HG03097 (cell line): ENCODE results near the gene COX7A2.

Source experiments
- ATAC-seq: cut with Tn5 transposase; IDR thresholded peaks from one replicate; pipeline ENCODE4 v1.9.1; 2021; ENCODE audit not compliant: unreplicated experiment, low FRiP score

The COX7A2 gene

DNA sequence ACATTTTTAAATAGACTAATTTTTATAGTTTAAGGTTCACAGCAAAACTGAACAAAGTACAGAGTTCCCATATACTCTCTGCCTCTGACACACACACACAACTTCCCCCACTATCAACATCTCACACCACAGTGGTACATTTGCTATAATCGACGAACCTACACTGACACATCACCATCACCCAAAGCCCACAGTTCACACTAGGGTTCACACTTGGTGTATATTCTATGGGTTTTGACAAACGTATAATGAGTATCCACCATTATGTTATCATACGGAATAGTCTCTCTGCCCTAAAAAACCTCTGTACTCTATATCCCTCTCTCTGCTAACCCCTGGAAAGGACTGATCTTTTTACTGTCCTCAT is 25.4 kb upstream of the COX7A2 start:
- no peak for ATAC-seq

GRCh38 chr6:75268121-75268987 is 24.8 kb upstream of the COX7A2 start:
- ATAC-seq = no peak

DNA sequence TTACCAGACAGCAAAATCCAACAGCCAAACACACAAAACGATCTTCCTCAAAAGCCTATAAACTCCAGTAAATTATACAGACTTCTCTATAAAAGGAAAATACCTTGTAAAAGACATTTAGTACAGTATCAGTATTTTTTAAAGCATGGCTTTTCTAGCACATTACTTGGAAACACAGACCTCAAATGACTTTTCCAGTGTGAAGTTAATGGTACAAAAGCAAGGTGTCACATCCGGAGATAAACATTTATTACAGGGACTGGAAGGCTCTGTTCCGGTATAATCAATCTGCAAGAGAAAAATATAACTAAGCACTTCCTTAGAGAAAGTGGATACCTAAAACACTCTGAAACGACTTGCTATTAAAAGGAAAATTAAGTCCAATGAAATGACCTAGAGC is 23.9 kb upstream of the COX7A2 start:
- ATAC-seq = no peak

GRCh38 chr6:75266716-75267291 is 23.2 kb upstream of the COX7A2 start:
- peak; percentile 62 for ATAC-seq

DNA sequence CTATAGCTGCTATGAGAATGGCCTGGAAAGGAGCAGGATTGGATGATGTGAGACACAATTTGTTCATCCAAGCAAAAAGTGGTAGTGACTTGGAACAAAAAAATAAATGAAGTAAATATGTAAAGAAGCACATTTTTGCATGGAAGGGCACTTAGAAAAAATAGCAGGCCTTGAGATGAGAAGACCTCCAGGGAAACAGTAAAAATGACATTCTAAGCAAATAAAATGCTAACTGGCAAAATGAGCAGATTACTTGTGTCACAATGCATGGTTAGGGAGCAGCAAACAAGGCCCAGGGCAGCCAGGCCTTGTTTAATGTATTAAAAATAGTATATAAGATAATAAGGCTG is 19.8 kb upstream of the COX7A2 start:
- ATAC-seq = no peak

- no peak for ATAC-seq
These were observed 19.3 kb upstream of the COX7A2 start for GRCh38 chr6:75262716-75263400.

DNA sequence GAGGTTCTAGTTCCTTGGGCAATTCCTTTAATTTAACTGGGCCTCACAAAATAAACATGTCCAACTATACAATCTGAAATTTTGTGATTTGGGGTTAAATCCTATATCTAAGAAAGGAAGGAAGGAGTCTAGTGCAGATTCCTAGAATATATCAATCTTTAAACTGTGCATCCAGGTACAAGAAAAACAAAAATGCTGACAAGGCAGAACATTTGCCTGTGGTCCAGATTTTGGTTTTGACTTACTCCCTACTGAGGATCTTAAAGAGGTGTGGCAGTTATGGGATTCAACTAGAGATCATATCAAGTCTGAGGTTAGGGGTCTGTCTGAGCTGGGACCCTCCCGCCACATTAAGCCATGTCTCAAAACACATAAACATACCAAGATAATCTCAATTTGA is 17.7 kb upstream of the COX7A2 start:
- no peak for ATAC-seq

DNA sequence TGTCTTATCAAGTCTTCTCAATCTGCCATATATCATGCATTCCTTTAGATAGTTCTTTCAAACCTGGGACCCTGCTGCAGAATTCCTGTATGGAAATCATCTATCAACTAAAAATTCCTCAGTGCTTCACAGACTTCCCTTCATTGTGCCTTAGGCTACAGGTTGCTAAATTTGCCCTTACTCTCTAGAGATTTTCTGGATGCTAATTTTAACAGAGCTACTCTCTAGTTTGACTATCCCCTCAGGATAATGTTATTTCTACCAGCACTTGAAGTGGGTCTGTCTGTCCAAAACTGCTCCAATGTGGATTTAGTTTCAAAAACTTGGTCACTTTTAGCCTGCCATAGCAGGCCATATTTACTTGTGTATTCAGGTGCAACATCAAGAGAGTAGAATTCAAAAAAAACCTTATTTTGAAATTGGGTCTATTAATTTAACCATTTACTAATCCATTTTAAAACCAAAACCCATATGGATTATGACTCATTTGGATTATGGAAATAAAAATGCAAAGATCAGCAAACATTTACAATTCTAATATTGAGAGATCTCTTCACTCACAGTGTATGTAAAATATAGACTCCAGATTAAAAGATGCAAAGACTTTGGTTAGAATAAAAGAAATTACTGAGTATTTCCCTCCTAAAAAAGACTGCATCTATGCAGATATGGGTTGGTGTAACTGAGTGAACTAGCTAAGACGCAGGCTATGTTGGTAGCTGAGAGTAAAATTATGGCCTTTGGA is 13.9 kb upstream of the COX7A2 start:
- no peak for ATAC-seq

- ATAC-seq = no peak
These were observed 7.0 kb upstream of the COX7A2 start for GRCh38 chr6:75250552-75250951.

DNA sequence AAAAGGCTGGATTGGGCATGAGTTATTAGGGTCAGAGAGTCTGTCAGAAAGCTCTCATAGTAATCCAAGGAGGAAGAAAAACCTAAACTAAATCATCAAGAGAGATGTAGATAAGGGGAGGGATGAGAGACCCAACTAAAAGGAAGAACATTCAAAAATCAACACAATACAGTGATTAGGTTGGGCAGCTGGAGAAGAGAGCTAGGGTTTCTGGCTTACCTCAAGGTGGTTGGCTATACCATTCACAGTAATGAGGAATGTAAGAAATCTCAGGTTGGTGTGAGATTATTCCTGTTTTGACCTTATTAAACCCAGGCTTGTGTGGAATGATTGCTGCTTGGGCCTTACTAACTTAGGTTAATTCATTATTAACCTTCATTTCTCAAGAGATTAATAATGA is 6.2 kb upstream of the COX7A2 start:
- no peak for ATAC-seq

- ATAC-seq = no peak
These were observed 2.8 kb upstream of the COX7A2 start for GRCh38 chr6:75246386-75246785.

- ATAC-seq = no peak
These were observed 523 bp upstream of the COX7A2 start for GRCh38 chr6:75244063-75244584.

- no peak for ATAC-seq
These were observed 7.0 kb downstream of the COX7A2 start for GRCh38 chr6:75236630-75237029.

- no peak for ATAC-seq
These were observed 8.3 kb downstream of the COX7A2 start for GRCh38 chr6:75235271-75235670.

- no peak for ATAC-seq
These were observed 9.3 kb downstream of the COX7A2 start for GRCh38 chr6:75234126-75234865.

DNA sequence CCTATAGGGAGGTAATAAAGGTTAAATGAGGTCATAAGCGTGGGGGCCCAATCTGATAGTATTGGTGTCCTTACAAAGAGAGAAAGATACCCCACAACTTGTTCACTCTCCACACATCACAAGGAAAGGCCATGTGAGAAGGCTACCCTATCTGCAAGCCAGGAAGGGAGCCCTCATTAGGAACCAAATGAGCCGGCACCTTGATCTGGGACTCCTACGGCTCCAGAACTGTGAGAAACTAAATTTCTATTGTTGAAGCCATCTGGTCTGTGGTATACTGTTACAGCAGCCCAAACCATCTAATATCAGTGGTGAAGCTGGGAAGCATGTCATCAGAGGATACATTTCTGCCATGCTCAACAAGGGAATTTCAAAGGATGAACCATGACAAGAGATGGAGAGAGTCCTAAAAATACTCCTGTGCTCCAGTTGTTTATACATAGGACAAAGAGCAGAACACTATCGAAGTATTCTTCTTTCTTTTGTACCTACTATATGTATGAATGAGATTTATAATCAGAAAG is 10.4 kb downstream of the COX7A2 start:
- no peak for ATAC-seq

DNA sequence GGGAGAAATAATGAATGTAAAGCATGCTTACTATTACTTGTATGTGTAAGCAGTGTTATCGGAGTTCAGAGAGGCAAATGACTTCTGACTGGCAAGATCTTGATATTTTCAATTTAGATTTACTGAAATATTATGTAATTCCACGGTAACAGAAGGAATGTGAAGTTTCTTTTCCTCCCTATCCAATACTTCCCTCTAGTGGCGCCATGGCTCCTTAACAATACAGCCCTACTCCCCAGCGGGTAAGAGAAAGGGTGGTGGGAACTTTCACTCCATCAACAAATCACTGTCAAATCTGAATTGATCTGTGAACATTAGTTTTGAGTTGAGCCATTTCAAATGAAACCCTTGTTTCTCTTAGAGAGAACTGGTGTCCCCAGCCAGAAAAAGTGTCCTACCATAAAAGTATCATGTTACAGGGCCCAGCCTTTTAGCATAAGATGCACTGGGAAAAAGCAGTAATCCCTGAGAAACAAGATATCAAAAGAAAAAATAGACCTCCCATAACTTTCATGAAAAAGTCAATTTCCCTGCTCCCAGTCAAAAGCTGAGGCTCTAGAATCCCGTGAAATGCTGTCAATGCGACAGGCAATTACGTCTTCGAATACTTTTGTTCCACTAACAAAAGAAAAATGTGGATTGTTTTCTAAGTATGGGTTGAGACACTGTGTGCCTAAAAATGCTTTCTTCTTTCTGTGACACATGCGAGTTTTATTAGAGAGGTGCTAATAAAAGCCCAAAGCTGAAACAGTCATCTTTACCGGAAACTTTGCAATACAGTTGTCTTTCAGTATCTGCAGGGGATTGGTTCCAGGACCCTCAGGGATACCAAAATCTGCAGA is 12.9 kb downstream of the COX7A2 start:
- no peak for ATAC-seq

DNA sequence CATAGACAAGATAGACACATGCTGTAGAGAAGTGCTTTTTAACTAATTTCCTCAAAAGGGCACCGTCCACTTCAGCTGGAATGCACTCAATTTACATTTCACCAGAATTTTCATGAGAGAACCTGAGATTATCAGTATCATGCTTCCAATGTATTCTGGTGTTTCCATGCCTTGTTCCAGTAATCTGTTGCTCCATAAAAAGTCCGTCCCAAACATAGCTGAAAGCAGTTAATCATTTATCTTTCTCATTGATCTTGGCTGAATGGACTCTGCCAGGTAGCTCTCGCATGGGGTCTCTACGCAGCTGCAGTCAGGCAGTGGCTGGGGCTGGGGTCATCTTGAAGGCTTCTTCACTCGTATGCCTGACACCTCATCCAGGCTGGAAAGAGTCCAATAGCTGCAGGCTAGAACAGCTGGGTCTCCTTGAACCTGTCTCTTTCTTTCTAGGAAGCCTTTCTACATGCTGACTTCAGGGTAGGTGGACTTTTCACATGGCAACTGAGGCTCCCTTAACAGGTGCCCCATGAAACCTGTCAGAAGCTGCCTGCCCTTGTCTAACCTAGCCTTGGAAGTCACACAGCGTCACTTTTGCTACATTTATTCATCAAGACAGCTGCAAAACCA is 19.2 kb downstream of the COX7A2 start:
- ATAC-seq = no peak

DNA sequence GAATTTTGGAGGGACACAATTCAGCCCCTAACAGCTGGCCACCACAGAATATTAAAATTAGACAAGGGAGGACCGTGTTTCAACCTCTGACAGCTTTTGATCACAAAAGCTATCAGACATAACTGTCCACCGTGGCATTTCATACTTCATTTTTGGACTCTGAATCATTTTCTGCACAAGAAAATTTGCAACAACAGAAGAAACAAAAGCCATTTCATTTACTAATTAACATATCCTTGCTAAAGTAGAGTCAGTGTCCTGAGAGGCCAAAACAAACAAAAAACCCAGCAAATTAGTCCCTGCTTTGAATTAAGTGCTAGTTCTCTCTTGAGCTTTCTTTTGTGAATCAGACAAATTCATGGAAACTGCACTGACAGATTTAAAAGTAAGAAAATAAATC is 20.2 kb downstream of the COX7A2 start:
- ATAC-seq = no peak
